ELR (cell line): ENCODE measurements around the gene ITSN2.

Source experiments
- DNase-seq: peaks from one replicate; pipeline ENCODE4 v3.0.0-alpha.2; 2015; ENCODE audit warnings: low read depth

Gene ITSN2

DNA sequence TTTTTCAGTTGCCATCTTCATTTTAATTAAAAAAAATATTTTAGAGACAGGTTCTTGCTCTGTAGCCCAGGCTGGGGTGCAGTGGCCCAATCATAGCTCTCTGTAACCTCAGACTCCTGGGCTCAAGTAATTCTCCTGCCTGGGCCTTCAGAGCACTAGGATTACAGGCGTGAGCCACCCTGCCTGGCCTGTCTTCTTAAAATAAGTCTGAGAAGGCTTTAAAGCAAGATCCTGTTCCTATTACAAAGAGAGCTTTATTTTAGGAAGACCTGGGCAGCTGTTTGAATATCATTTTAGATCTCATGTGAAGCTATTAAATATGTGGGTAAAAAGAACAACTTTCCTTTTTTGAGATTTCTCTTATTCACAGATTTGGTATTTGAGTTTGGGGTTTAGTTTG is 184.0 kb downstream of the ITSN2 start:
- no peak for DNase-seq

DNA sequence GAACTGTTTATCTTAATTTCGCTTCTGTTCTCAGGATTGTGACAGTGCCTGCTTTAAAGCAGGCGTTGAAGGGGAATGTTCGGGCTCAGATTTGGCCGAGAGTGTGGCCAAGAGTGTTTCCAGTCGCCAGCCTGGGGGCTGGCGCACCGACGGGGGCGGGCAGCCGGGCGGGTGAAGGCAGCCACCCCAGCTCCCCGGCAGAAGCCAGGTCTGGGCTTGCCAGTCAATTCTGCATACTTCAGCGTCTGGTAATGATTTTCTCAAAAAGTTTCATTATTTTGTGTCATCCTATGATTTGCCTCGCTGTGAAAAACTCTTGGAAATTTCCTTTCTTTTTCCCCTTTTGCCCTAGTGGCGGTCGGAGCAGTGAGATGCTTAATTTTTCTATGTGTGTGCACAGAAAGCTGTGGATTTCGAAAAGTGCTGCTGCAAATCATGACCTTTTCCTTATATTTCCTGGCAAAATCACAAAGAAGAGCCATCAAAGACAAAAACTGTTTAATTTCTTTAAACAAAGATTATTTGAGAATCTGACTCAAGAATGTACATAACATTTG is 184.6 kb downstream of the ITSN2 start:
- DNase-seq, result no peak

DNA sequence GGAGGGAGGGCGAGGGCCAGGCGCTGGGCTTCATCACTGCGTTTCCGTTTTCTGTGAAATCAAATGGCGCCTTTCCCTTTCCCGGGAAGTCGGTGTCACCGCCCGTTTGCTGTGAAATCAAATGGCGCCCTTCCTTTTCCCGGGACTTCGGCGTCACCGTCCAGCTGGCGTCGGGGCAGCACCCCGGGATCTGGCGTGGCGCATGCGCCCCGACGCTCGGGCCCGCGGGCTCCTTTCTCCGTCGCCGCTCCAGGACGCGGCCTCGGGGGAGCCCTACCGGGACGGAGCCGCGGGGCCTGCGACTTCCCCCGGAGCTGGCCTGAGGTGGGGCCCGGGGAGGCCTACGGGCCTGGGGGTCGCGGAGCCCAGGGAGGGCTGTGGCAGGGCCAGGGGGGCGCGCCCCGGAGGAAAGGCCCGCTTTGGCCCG is 185.5 kb downstream of the ITSN2 start, which contains the start of gene FAM228A:
Gene FAM228A, plus strand, starts transcription at position 203 of the 427 bp plus-strand sequence. CDS start 428 bp downstream, outside the sequence.
- no peak for DNase-seq

- DNase-seq, result no peak
These were observed 191.3 kb downstream of the ITSN2 start for GRCh38 chr2:24169023-24169422.

GRCh38 chr2:24164416-24164973 is 195.8 kb downstream of the ITSN2 start:
- DNase-seq, result peak; percentile 37

DNA sequence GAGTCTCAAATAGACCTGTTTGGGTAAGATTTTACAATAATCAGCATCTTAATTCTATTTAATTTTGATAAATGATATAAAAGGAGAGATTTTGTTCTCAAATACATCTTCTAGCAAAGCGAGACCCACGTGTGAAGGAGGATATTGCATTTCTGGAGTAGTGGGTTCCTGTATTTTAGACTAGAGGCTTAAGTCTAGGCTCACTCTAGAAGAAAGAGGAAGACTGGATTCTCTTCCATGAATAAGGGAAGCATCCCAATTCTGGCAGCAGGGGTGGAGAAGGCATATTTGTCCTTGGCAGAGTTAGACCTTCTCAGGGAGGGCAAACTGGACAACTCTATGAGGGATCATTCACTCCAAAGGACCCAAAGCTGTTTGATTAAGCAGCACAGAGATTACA is 196.7 kb downstream of the ITSN2 start:
- no peak for DNase-seq

- DNase-seq, result no peak
These were observed 197.2 kb downstream of the ITSN2 start for GRCh38 chr2:24163186-24163585.

DNA sequence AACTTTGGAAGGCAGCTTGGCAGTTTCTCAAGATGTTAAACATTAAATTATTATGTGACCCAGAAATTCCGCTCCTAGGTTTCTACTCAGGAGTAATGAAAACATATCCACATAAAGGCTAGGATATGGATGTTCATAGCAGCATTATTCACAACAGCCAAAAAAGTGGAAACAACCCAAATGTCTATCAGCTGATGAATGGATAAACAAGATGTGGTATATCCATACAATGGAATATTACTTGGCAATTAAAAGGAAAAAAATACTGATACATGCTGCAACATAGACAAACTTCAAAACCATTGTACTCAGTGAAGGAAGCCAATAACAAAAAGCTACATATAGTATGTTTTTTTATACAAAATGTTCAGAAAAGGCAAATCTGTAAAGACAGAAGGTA is 197.8 kb downstream of the ITSN2 start:
- DNase-seq, result no peak

GRCh38 chr2:24160761-24161160 is 199.6 kb downstream of the ITSN2 start:
- no peak for DNase-seq

DNA sequence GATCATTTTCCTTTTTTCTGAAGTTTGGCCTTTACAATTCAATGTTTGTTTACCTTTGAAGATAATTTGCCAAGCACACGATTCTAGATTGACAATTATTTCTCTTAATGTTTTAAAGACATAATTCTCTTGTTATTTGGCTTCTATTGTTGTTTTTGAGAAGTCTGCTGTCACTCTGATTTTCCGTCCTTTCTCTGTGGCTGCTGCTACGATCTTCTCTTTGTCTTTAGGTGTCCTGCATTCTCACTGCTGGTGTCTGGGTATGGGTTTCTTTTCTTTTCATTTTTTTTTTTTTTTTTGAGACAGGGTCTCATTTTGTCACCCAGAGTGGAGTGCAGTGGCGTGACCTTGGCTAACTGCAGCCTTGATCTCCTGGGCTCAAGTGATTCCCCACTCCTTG is 200.6 kb downstream of the ITSN2 start:
- no peak for DNase-seq

DNA sequence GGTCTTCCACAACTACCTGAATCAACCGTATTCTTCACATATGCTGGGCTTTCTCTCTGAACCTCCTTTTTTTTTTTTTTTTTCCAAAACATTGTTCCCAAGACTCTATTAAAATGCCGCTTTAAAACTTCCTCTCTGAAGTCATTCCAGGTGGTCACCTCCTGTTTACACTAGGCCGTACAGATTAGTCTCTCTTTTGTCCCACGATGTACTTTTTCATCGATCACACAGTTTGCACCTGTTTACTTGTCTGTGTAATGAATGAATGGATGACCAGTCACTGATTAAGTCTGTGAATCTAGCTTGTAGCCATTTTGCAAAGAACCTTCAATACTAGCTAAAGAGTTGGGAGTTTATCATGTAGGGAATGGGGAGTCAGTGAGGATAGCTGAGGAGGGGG is 202.2 kb downstream of the ITSN2 start:
- no peak for DNase-seq

DNA sequence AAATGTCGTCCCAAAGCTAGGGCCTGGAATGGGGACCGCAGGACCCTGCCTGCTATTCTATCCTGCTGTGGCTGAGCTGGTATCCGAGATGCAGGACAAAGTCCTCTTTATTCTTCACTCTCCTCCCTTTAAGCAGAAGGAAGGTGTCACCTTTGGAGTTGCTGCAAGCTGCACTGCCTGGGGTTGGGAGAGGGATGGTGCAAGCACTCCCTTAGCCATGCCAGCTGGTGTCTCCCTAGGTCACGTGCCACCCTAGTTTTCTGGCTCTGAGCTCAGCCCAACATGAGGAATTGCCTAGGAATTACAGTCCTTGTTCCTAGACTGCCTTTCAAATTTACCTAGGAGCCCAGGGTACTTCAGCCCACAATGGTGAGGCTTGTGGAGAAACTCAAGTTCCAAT is 206.9 kb downstream of the ITSN2 start:
- no peak for DNase-seq
